Suprapubic skin (tissue), 4 donors: Measurements from ENCODE around the gene POF1B. TPM values are rescaled to one million over a fixed set of nuclear protein-coding genes. Genes with fewer than 3 reads are reported as not detected.

Experiments
- DNase-seq, 2 donors: peaks; one replicate each; pipeline ENCODE4 v3.0.0-alpha.2; 2019; ENCODE audit warnings: low spot score in 2 of 2
- H3K27ac ChIP-seq: fragments of 200-600 bp; sonication (generic); one replicate; pipeline ENCODE4 v1.5.1; 2019
- H3K27me3 ChIP-seq: fragments of 200-600 bp; sonication (generic); one replicate; pipeline ENCODE4 v1.5.1; 2019
- H3K36me3 ChIP-seq: fragments of 200-600 bp; sonication (generic); one replicate; pipeline ENCODE4 v1.5.1; 2019
- H3K4me1 ChIP-seq: fragments of 200-600 bp; sonication (generic); one replicate; pipeline ENCODE4 v1.5.1; 2019
- H3K4me3 ChIP-seq: fragments of 200-600 bp; sonication (generic); one replicate; pipeline ENCODE4 v1.5.1; 2019; ENCODE audit warnings: mild to moderate bottlenecking
- H3K9me3 ChIP-seq: fragments of 200-600 bp; sonication (generic); one replicate; pipeline ENCODE4 v1.5.1; 2019
- EP300 ChIP-seq: sonication (generic); formaldehyde crosslinking; IDR thresholded peaks from one replicate; pipeline ENCODE4 v1.6.1; 2017; ENCODE audit warnings: antibody characterized with exemption
- POLR2A ChIP-seq, 2 donors: fragments of 450-650 bp; IDR thresholded peaks; one replicate each; pipeline ENCODE4 v1.6.1; 2017; ENCODE audit warnings: antibody characterized with exemption in 2 of 2, mild to moderate bottlenecking in 2 of 2, moderate library complexity in 2 of 2
- POLR2AphosphoS5 ChIP-seq, 3 donors: sonication (generic); formaldehyde crosslinking; IDR thresholded peaks; one replicate each; pipeline ENCODE4 v1.6.1; 2017; ENCODE audit warnings: antibody characterized with exemption in 3 of 3
- WGBS: methylation state at CpG from one replicate; pipeline ENCODE4 v1.1.5; 2018; 5-methylcytosine and 5-hydroxymethylcytosine counted together
- total RNA-seq, 4 donors: library from RNA; depleted of rRNA; stranded (reverse); fragments of >200 nt; gene quantifications; one replicate each; pipeline ENCODE4 v1.1.0, GENCODE V29; 2016
- TF ChIP-seq, protein P1 (sequence below), 2 donors: fragments of 200-600 bp in 1 of 2; fragments of 450-650 bp in 1 of 2; sonication (generic) in 1 of 2; IDR thresholded peaks; one replicate each; pipeline ENCODE4 v1.5.1; 2016 to 2019; ENCODE audit warnings: antibody characterized with exemption in 2 of 2, mild to moderate bottlenecking in 1 of 2, moderate library complexity in 1 of 2

Gene POF1B, protein sequence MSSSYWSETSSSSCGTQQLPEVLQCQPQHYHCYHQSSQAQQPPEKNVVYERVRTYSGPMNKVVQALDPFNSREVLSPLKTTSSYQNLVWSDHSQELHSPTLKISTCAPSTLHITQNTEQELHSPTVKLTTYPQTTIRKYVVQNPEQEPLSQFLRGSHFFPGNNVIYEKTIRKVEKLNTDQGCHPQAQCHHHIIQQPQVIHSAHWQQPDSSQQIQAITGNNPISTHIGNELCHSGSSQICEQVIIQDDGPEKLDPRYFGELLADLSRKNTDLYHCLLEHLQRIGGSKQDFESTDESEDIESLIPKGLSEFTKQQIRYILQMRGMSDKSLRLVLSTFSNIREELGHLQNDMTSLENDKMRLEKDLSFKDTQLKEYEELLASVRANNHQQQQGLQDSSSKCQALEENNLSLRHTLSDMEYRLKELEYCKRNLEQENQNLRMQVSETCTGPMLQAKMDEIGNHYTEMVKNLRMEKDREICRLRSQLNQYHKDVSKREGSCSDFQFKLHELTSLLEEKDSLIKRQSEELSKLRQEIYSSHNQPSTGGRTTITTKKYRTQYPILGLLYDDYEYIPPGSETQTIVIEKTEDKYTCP
- 100 to 1,000 TPM; 139 to 330 (median 304) TPM for total RNA-seq

DNA sequence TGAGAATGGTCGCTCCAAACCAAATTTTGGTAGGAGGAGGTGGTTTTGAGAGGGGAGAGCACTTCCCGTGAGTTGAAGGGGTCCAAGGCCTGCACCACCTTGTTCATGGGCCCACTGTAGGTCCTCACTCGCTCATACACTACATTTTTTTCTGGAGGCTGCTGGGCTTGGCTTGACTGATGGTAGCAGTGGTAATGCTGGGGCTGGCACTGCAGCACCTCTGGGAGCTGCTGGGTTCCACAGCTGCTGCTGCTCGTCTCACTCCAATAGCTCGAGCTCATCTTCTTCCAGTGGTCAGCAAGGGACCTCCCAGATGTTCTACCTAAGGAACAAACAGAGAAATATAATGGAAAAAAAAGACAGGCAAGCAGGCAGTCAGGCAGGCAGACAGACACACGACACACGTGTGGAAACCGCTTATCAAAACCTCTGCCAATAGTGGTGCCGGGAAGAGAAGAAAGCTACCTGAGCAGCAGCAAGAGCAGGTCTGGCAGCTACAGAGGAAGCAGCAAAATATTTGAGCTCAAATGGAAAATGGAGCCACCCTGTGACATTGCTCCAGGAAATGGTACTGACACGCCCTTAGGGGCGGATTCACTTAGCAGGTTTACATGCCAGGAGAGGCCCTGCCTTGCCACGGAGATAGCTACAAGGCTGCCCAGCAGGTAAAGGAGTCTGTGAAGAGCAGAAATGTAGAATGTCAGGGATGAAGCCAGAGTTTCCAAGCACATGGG is at the start of gene POF1B:
Gene POF1B (minus strand): TSS at position 492 of the 734 bp plus-strand sequence. CDS start 211 bp downstream, at position 281.
- no peak for DNase-seq
- no peaks in the 10 kb centered on the region for H3K27me3 ChIP-seq

DNA sequence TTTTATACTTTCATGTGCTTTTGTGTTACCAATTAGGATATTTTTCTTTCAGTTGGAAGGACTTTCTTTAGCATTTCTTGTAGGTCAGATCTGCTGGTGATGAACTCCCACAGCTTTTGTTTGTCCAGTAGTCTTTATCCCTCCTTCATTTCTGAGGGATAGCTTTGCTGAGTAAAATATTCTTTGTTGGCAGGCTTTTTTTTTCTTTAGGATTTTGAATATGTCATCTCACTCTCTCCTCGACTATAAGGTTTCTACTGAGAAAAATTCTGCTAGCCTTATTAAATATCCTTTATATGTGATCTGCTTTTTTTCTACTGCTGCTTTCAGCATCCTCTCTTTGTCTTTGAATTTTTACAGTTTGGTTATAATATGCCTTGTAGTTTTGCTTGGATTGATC is 49.6 kb upstream of the POF1B start:
- no peak overlapping the region for H3K27ac ChIP-seq
- DNase-seq, result no peak
- H3K27me3 ChIP-seq, result no peaks in the 10 kb centered on the region
- H3K36me3 ChIP-seq, result no peaks in the 10 kb centered on the region
- 77% methylated on average over 1 of the region's 1 CpG for WGBS
- no peaks in the 10 kb centered on the region for H3K9me3 ChIP-seq
- TF ChIP-seq POLR2A (IDR thresholded peaks at IDR 0.05), result no peak
- no peak for TF ChIP-seq POLR2AphosphoS5 (IDR thresholded peaks at IDR 0.05)
- no peak for TF ChIP-seq EP300
- TF ChIP-seq, protein P1, sequence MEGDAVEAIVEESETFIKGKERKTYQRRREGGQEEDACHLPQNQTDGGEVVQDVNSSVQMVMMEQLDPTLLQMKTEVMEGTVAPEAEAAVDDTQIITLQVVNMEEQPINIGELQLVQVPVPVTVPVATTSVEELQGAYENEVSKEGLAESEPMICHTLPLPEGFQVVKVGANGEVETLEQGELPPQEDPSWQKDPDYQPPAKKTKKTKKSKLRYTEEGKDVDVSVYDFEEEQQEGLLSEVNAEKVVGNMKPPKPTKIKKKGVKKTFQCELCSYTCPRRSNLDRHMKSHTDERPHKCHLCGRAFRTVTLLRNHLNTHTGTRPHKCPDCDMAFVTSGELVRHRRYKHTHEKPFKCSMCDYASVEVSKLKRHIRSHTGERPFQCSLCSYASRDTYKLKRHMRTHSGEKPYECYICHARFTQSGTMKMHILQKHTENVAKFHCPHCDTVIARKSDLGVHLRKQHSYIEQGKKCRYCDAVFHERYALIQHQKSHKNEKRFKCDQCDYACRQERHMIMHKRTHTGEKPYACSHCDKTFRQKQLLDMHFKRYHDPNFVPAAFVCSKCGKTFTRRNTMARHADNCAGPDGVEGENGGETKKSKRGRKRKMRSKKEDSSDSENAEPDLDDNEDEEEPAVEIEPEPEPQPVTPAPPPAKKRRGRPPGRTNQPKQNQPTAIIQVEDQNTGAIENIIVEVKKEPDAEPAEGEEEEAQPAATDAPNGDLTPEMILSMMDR (IDR thresholded peaks at IDR 0.05), result no peak
- H3K4me1 ChIP-seq, result no peaks in the 10 kb centered on the region
- H3K4me3 ChIP-seq, result no peak overlapping the region

More for the DNA sequence above, at the start of gene POF1B:
- H3K27ac ChIP-seq, result peak within 1 kb of the TSS; percentile 74
- no peak for TF ChIP-seq EP300
- TF ChIP-seq POLR2AphosphoS5 (IDR thresholded peaks at IDR 0.05), result peak in 1 of 3 donors; percentile 23
- peak within 1 kb of the TSS; percentile 40 for H3K4me3 ChIP-seq
- H3K4me1 ChIP-seq, result no peaks in the 10 kb centered on the region
- no peaks in the 10 kb centered on the region for H3K36me3 ChIP-seq
- no peaks in the 10 kb centered on the region for H3K9me3 ChIP-seq
- WGBS, result 40% methylated on average over 12 of the region's 12 CpGs

DNA sequence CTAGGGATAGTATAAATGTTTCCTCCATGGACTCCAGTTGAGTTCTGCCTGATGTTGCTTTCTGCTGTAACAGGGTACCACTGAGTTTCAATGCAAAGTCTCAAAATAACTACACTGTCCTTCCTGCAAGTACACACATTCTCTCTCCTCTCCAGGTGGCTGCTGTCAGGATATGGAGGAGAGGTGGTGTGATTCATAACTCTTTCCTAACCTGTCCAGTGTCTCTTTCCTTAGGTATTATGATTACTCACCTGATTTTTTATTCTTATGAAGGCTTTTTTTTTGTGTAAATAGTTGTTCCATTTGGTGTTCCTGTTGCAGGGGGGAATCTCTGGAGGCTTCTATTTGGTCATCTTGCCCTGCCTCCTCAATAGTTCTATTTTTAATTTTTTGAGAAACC is 39.8 kb upstream of the POF1B start:
- Histone ChIP-seq H3K27ac (no peak overlapping the region), H3K4me1 (no peaks in the 10 kb centered on the region), H3K4me3 (no peak overlapping the region), H3K27me3 (no peaks in the 10 kb centered on the region), H3K9me3 (no peaks in the 10 kb centered on the region), H3K36me3 (no peaks in the 10 kb centered on the region)
- TF ChIP-seq POLR2A (IDR thresholded peaks at IDR 0.05), result no peak
- TF ChIP-seq EP300, result no peak
- no peak for TF ChIP-seq POLR2AphosphoS5 (IDR thresholded peaks at IDR 0.05)
- TF ChIP-seq, protein P1 (IDR thresholded peaks at IDR 0.05), result no peak
- no peak for DNase-seq

DNA sequence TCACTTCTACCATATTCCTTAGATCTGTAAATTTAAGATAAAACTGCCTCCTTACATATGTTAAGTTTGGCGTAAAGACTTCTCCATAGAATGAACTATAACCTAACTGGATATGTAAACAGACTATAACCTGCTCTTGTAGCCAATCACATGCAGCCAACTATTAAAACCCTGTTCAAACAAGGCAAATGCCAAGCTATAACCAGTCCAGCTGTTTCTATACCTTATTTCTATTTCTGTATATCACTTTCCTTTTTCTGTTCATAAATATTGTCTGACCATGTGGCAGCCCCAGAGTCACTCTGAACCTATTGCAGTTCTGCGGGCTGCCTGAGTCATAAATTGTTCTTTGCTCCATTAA is 12.4 kb upstream of the POF1B start:
- H3K27ac ChIP-seq, result no peak overlapping the region
- H3K27me3 ChIP-seq, result no peaks in the 10 kb centered on the region
- WGBS, result 85% methylated on average over 2 of the region's 2 CpGs
- TF ChIP-seq, protein P1 (IDR thresholded peaks at IDR 0.05), result no peak
- TF ChIP-seq POLR2AphosphoS5 (IDR thresholded peaks at IDR 0.05), result no peak
- no peak for TF ChIP-seq POLR2A (IDR thresholded peaks at IDR 0.05)
- no peak for TF ChIP-seq EP300
- no peaks in the 10 kb centered on the region for H3K36me3 ChIP-seq
- H3K9me3 ChIP-seq, result no peaks in the 10 kb centered on the region
- H3K4me1 ChIP-seq, result no peaks in the 10 kb centered on the region
- no peak for DNase-seq
- H3K4me3 ChIP-seq, result no peak overlapping the region

DNA sequence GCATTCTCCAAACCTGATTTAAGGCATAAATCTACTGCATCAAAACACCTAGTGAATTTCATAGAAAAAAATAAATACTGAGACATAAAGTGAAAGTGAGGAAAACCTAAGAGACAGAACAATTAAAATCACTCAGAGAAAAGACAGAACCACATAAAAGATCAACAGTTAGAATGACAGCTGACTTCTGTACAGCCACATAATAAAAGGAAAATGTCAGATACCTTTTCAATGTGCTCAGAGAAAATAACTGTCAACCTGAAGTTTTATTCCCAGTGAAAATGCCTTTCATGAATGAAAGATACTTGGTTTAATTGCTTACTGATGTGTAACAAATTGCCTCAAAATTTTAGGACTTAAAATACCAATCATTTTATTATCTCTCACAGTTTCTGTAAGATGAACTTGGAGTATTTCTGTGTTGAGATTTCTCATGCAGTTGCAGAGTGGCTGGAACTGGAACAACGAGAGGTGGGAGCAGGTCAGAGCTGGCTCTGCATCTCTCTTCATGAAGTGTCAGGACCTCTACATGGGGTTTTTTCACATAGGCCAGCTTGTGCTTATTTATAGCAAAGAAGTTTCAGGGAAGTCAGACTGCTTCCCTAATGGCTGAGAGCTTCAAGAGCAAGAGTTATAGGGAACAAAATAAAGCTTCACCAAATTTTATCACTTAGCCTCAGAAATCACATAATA is 11.9 kb upstream of the POF1B start:
- TF ChIP-seq, protein P1 (IDR thresholded peaks at IDR 0.05), result no peak
- Histone ChIP-seq H3K9me3 (no peaks in the 10 kb centered on the region), H3K27me3 (no peaks in the 10 kb centered on the region), H3K4me3 (no peak overlapping the region), H3K4me1 (no peaks in the 10 kb centered on the region), H3K36me3 (no peaks in the 10 kb centered on the region), H3K27ac (no peak overlapping the region)
- WGBS, result 36% methylated on average over 1 of the region's 1 CpG
- no peak for DNase-seq
